Cerebellar cortex (tissue), 1 donor: ENCODE results near the gene SPATA32.
"Not testable (repeated sequence)": the region's sequence is repeated elsewhere in the genome, so short reads cannot be mapped to it uniquely, and the experiment has no call there.

Experiments used
- DNase-seq: peaks from one replicate; pipeline ENCODE4 v3.0.0-alpha.2; 2015; ENCODE audit warnings: low spot score

SPATA32 gene

GRCh38 chr17:45270828-45271418 is 9.0 kb upstream of the SPATA32 start:
- DNase-seq, result no peak

- no peak for DNase-seq
Measured at GRCh38 chr17:45269912-45270311, 8.0 kb upstream of the SPATA32 start.

- DNase-seq, result no peak
Measured at GRCh38 chr17:45267436-45268055, 5.7 kb upstream of the SPATA32 start.

GRCh38 chr17:45266372-45266926 is 4.6 kb upstream of the SPATA32 start:
- DNase-seq, result no peak

- DNase-seq, result no peak
Measured at GRCh38 chr17:45265821-45266220, 3.9 kb upstream of the SPATA32 start.

- no peak for DNase-seq
Measured at GRCh38 chr17:45264988-45265387, 3.1 kb upstream of the SPATA32 start.

- DNase-seq, result no peak
Measured at GRCh38 chr17:45264430-45264829, 2.5 kb upstream of the SPATA32 start.

GRCh38 chr17:45263477-45263860 is 1.6 kb upstream of the SPATA32 start:
- DNase-seq, result no peak

GRCh38 chr17:45262516-45263476 is 902 bp upstream of the SPATA32 start:
- peak; percentile 38 for DNase-seq

- no peak for DNase-seq
Measured at GRCh38 chr17:45260204-45260783, 1.6 kb downstream of the SPATA32 start.

GRCh38 chr17:45258981-45259380 is 2.9 kb downstream of the SPATA32 start:
- no peak for DNase-seq

GRCh38 chr17:45257115-45257514 is 4.8 kb downstream of the SPATA32 start:
- no peak for DNase-seq

- DNase-seq, result no peak
Measured at GRCh38 chr17:45256114-45256966, 5.6 kb downstream of the SPATA32 start.

GRCh38 chr17:45255358-45255757 is 6.5 kb downstream of the SPATA32 start:
- no peak for DNase-seq

- DNase-seq, result no peak
Measured at GRCh38 chr17:45253879-45254278, 8.0 kb downstream of the SPATA32 start.

- not testable (repeated sequence) for DNase-seq
Measured at GRCh38 chr17:45253237-45253636, 8.7 kb downstream of the SPATA32 start.

- no peak for DNase-seq
Measured at GRCh38 chr17:45251931-45252330, 10.0 kb downstream of the SPATA32 start.

GRCh38 chr17:45248132-45248957 is 13.5 kb downstream of the SPATA32 start:
- DNase-seq, result peak; percentile 30

GRCh38 chr17:45247429-45248131 is 14.3 kb downstream of the SPATA32 start:
- peak; percentile 91 for DNase-seq
